Ovary (tissue), 9 donors: Measurements from ENCODE around the gene RNF10. TPM values are rescaled to one million over a fixed set of nuclear protein-coding genes. Genes with fewer than 3 reads are reported as not detected.

Experiments
- DNase-seq, 5 donors: peaks; one replicate each; pipeline ENCODE4 v3.0.0-alpha.2; 2019 to 2020
- H3K27ac ChIP-seq, 2 donors: fragments of 200-600 bp; one replicate each; pipeline versions ENCODE4 v1.5.1 to v1.8.0; 2019 to 2022
- H3K27me3 ChIP-seq: fragments of 200-600 bp; one replicate; pipeline ENCODE4 v1.8.0; 2022
- H3K36me3 ChIP-seq: fragments of 200-600 bp; sonication (generic); one replicate; pipeline ENCODE4 v1.5.1; 2019
- H3K4me1 ChIP-seq: one replicate; pipeline ENCODE4 v1.8.1; 2013; ENCODE audit warnings: mild to moderate bottlenecking, moderate library complexity; ENCODE audit not compliant: insufficient read depth
- H3K4me3 ChIP-seq: fragments of 200-600 bp; sonication (generic); one replicate; pipeline ENCODE4 v1.5.1; 2017
- H3K9me3 ChIP-seq, 2 donors: fragments of 200-600 bp in 1 of 2; sonication (generic) in 1 of 2; one replicate each; pipeline versions ENCODE4 v1.5.1 to v1.8.1; 2013 to 2019; ENCODE audit warnings: mild to moderate bottlenecking in 1 of 2, moderate library complexity in 1 of 2
- EP300 ChIP-seq: sonication (generic); formaldehyde crosslinking; IDR thresholded peaks from one replicate; pipeline ENCODE4 v1.6.1; 2017; ENCODE audit warnings: antibody characterized with exemption
- POLR2A ChIP-seq: fragments of 450-650 bp; IDR thresholded peaks from one replicate; pipeline ENCODE4 v1.6.1; 2017; ENCODE audit warnings: antibody characterized with exemption, mild to moderate bottlenecking, moderate library complexity
- WGBS, 3 donors: extraction: QIAGEN DNeasy Blood & Tissue Kit in 1 of 3; methylation state at CpG; one replicate each; pipeline versions ENCODE4 v1.1.5 to v1.1.7; 2013 to 2017; 5-methylcytosine and 5-hydroxymethylcytosine counted together
- intact Hi-C, 4 donors: fragments of 100-400 bp; cut with DNase I; formaldehyde crosslinking; loops; one replicate each; pipeline versions ENCODE4 v1.11.0 to v1.15.1; 2022 to 2023
- polyA plus RNA-seq, 2 donors: library from polyadenylated mRNA; stranded (reverse); fragments of 200-250 nt in 1 of 2; fragments of 350-450 nt in 1 of 2; fragmentation: Illumina TruSeq in 1 of 2; extraction: RNeasy Lipid Tissue Mini Kit (QIAGEN cat#74804) in 1 of 2; gene quantifications; one replicate each; pipeline ENCODE4 v1.2.3, GENCODE V29; 2013 to 2014
- small RNA-seq: library from RNA; depleted of rRNA; stranded (forward); fragments of <200 nt; gene quantifications from one replicate; pipeline ENCODE3, GENCODE V24; 2016
- total RNA-seq, 7 donors: library from RNA; depleted of rRNA in 2 of 7; stranded (reverse); fragments of >200 nt in 2 of 7; fragmentation: NEBNext Ultra II Directional in 3 of 7; extraction: Animal tissue kit (Norgen Biotek cat#: 25700) in 3 of 7; gene quantifications; one replicate each; pipeline versions ENCODE4 v1.1.0 to v1.2.4, GENCODE V29; 2016 to 2023
- TF ChIP-seq, protein P1 (sequence below), 3 donors: fragments of 450-650 bp in 2 of 3; fragments of 200-600 bp in 1 of 3; IDR thresholded peaks; one replicate each; pipeline versions ENCODE4 v1.5.1 to v1.8.0; 2016 to 2022; ENCODE audit warnings: antibody characterized with exemption in 3 of 3, mild to moderate bottlenecking in 1 of 3
- donor health status: DM: no; HTN: no; CAD: no; lungs with moderate emphysema.
- donor health status: DM: no; HTN: no; CAD: no.
- donor health status: Bipolar disorder and iron deficiency.
- donor health status: DM: yes; HTN: yes; CAD: no.
- donor health status: DM: no; HTN: no; CAD: no.
- donor health status: DM: yes; HTN: yes; CAD: no.

The RNF10 gene
- total and polyA plus RNA-seq, 9 donors: 59.7 to 190 (median 136) TPM

DNA sequence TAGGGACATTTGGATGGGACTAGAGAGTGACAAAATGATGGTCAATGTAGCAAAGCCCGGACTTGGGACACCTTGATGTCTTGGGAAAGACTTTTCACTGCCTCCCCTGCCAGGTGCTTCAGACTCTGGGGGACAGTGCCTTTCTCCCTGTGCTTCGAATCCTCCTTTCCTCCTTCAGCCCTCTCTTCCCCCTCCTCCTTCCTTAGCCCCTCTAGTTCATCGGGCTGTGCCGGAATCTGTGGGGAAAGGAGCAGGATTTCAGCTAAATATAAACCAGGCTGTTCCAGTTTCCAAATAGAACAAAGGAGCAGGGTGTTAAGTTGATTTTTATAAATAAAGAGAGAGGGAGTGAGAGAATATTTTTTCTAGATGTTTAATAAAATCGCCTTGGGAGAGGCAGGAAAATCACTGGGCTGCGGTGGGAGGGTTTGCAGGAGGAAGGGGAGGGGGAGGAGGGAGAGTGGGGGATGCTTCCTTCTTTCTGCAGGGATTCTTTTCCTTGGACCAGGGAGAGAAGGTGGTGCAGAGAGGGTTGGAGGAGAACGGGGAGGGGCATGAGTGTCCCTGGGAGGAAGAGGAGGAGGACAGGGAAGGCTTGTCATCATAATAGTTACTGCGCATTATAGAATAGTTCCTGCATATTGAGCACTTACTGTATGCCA lies 84.9 kb downstream of the RNF10 start:
- H3K27ac ChIP-seq: no peak overlapping the region
- H3K36me3 ChIP-seq: no peaks in the 10 kb centered on the region
- H3K4me3 ChIP-seq: no peak overlapping the region
- no peaks in the 10 kb centered on the region for H3K9me3 ChIP-seq
- 13 to 26% (median 18%) methylated on average over 8 of the region's 8 CpGs for WGBS, 3 donors
- no peak for DNase-seq
- no peak for TF ChIP-seq POLR2A
- TF ChIP-seq, protein P1, sequence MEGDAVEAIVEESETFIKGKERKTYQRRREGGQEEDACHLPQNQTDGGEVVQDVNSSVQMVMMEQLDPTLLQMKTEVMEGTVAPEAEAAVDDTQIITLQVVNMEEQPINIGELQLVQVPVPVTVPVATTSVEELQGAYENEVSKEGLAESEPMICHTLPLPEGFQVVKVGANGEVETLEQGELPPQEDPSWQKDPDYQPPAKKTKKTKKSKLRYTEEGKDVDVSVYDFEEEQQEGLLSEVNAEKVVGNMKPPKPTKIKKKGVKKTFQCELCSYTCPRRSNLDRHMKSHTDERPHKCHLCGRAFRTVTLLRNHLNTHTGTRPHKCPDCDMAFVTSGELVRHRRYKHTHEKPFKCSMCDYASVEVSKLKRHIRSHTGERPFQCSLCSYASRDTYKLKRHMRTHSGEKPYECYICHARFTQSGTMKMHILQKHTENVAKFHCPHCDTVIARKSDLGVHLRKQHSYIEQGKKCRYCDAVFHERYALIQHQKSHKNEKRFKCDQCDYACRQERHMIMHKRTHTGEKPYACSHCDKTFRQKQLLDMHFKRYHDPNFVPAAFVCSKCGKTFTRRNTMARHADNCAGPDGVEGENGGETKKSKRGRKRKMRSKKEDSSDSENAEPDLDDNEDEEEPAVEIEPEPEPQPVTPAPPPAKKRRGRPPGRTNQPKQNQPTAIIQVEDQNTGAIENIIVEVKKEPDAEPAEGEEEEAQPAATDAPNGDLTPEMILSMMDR (IDR thresholded peaks at IDR 0.05): no peak
- TF ChIP-seq EP300: no peak
- no peaks in the 10 kb centered on the region for H3K4me1 ChIP-seq
- H3K27me3 ChIP-seq: no peaks in the 10 kb centered on the region
- intact Hi-C loops: no loop called here

DNA sequence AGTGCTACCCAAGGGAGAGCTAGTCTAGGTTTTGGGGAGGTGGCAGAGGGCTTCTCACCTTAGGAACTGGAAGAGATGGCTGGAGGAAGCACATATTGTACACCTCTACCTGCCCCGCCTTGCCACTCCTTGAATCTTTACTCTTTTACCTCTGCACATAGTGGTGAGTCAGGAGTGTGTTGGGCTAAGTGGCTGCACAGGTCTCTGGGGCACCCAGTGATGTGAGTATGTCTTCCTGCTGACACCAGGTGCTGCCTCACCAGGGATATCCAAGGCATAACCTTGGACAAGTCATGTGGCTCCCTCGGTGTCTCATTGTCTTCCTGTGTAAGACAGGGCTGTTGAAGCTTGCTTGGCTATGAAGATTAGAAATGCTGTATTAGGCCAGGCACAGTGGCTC lies 86.5 kb downstream of the RNF10 start:
- H3K4me1 ChIP-seq: no peaks in the 10 kb centered on the region
- intact Hi-C loops: no loop called here
- H3K9me3 ChIP-seq: no peaks in the 10 kb centered on the region
- TF ChIP-seq POLR2A: no peak
- no peak for TF ChIP-seq EP300
- TF ChIP-seq, protein P1 (IDR thresholded peaks at IDR 0.05): no peak
- H3K27me3 ChIP-seq: no peaks in the 10 kb centered on the region
- WGBS, 3 donors: 84 to 90% (median 85%) methylated on average over 2 of the region's 2 CpGs
- H3K36me3 ChIP-seq: no peaks in the 10 kb centered on the region
- no peak overlapping the region for H3K27ac ChIP-seq
- H3K4me3 ChIP-seq: no peak overlapping the region
- DNase-seq: no peak

DNA sequence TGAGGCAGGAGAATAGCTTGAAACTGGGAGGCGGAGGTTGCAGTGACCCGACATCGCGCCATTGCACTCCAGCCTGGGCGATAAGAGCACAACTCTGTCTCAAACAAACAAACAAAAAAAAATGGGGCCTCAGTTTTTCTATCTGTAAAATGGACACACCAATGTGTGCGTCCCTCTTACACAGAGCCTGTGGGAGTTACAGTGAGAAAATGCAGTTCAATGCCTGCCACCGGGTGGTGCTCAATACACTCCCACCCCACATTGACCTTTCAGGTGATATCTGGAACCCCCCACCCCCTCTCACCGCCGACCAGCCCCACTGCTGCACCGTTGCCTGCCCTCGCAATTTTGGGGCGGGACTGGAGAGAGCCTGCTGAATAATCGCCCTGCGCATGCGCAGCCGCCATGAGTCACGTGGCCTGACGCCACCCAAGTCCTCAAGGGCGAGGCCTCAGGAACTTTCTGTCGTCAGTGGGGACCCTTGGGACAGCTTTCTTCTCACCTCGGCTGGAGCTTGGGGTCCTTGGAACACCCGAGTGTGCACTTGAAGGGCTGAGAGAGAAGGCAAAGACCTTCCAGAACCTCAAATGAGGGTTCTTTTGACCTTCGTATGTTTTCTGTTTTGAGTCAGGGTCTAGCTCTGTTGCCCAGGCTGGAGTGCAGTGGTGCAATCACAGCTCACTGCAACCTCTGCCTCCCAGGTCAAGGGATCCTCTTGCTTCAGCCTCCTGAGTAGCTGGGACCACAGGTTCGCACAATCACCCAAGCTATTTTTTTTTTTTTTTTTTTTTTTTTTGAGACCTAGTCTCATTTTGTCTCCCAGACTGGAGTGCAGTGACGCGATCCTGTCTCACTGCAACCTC lies 91.6 kb downstream of the RNF10 start:
- TF ChIP-seq, protein P1 (IDR thresholded peaks at IDR 0.05): no peak
- TF ChIP-seq POLR2A (no peak), EP300 (no peak)
- Histone ChIP-seq H3K27ac (no peak overlapping the region), H3K4me3 (no peak overlapping the region), H3K36me3 (no peaks in the 10 kb centered on the region), H3K9me3 (no peaks in the 10 kb centered on the region), H3K27me3 (no peaks in the 10 kb centered on the region), H3K4me1 (no peaks in the 10 kb centered on the region)
- no peak for DNase-seq
- intact Hi-C loops: no loop called here
- 79 to 84% (median 80%) methylated on average over 26 of the region's 26 CpGs for WGBS, 3 donors

Small RNA genes within 50 kb of the gene (small RNA-seq; reads per million reads assigned to genes)
- gene RF00019: not detected

Other genes with a start within 250 kb of the RNF10 start
- over 10,000 TPM in 5 of 7 donors, under 1 TPM in 2; under 0.01 to 29,369 (median 16,575) TPM for gene RNU4-2, start 242.5 kb upstream of the RNF10 start, total RNA-seq
- not detected for gene RNU4-2, start 242.5 kb upstream of the RNF10 start, polyA plus RNA-seq
- gene RNU4-1, start 241.1 kb upstream of the RNF10 start, total RNA-seq: 1,000 to 10,000 TPM in 5 of 7 donors, under 1 TPM in 2; under 0.01 to 4,499 (median 2,193) TPM
- gene RNU4-1, start 241.1 kb upstream of the RNF10 start, polyA plus RNA-seq: not detected
- 1 to 10 TPM in 5 of 7 donors, under 1 TPM in 2; 0.87 to 4.6 (median 1.4) TPM for gene SIRT4, start 232.0 kb upstream of the RNF10 start, total RNA-seq
- gene SIRT4, start 232.0 kb upstream of the RNF10 start, polyA plus RNA-seq: 1 to 10 TPM; 2.0 to 2.8 TPM
- 10 to 100 TPM in 2 of 7 donors, 1 to 10 TPM in 4, under 1 TPM in 1; 0.67 to 17.0 (median 2.9) TPM for gene PLA2G1B, start 206.6 kb upstream of the RNF10 start, total RNA-seq
- 1 to 10 TPM; 7.1 to 7.4 TPM for gene PLA2G1B, start 206.6 kb upstream of the RNF10 start, polyA plus RNA-seq
- gene MSI1, start 165.2 kb upstream of the RNF10 start, total RNA-seq: 1 to 10 TPM in 6 of 7 donors, under 1 TPM in 1; 0.83 to 4.9 (median 2.6) TPM
- gene MSI1, start 165.2 kb upstream of the RNF10 start, polyA plus RNA-seq: 1 to 10 TPM in 1 of 2 donors, under 1 TPM in 1; 0.92 to 1.8 TPM
- 100 to 1,000 TPM; 182 to 633 (median 196) TPM for gene COX6A1, start 96.2 kb upstream of the RNF10 start, total RNA-seq
- 100 to 1,000 TPM; 366 to 474 TPM for gene COX6A1, start 96.2 kb upstream of the RNF10 start, polyA plus RNA-seq
- gene TRIAP1, start 88.0 kb upstream of the RNF10 start, total RNA-seq: 10 to 100 TPM in 4 of 7 donors, 1 to 10 TPM in 3; 8.1 to 14.7 (median 11.4) TPM
- 10 to 100 TPM; 15.3 to 18.5 TPM for gene TRIAP1, start 88.0 kb upstream of the RNF10 start, polyA plus RNA-seq
- 10 to 100 TPM; 14.2 to 34.7 (median 19.4) TPM for gene GATC, start 87.9 kb upstream of the RNF10 start, total RNA-seq
- gene GATC, start 87.9 kb upstream of the RNF10 start, polyA plus RNA-seq: 10 to 100 TPM; 11.9 to 32.4 TPM
- 100 to 1,000 TPM in 5 of 7 donors, 10 to 100 TPM in 2; 53.8 to 141 (median 124) TPM for gene SRSF9, start 64.6 kb upstream of the RNF10 start, total RNA-seq
- gene SRSF9, start 64.6 kb upstream of the RNF10 start, polyA plus RNA-seq: 100 to 1,000 TPM; 106 to 129 TPM
- 100 to 1,000 TPM in 6 of 7 donors, 10 to 100 TPM in 1; 92.9 to 317 (median 256) TPM for gene DYNLL1, start 38.2 kb upstream of the RNF10 start, total RNA-seq
- 100 to 1,000 TPM; 249 to 522 TPM for gene DYNLL1, start 38.2 kb upstream of the RNF10 start, polyA plus RNA-seq
- 10 to 100 TPM; 20.7 to 34.0 (median 22.1) TPM for gene COQ5, start 5.2 kb upstream of the RNF10 start, total RNA-seq
- 10 to 100 TPM; 24.9 to 32.7 TPM for gene COQ5, start 5.2 kb upstream of the RNF10 start, polyA plus RNA-seq
- 10 to 100 TPM; 13.6 to 29.5 (median 22.5) TPM for gene POP5, start 47.0 kb downstream of the RNF10 start, total RNA-seq
- 10 to 100 TPM; 25.7 to 39.4 TPM for gene POP5, start 47.0 kb downstream of the RNF10 start, polyA plus RNA-seq
- 1 to 10 TPM in 2 of 7 donors, under 1 TPM in 4, not detected in 1; 0.33 to 1.5 (median 0.79) TPM for gene CABP1, start 106.3 kb downstream of the RNF10 start, total RNA-seq
- 1 to 10 TPM in 1 of 2 donors, under 1 TPM in 1; 0.74 to 2.6 TPM for gene CABP1, start 106.3 kb downstream of the RNF10 start, polyA plus RNA-seq
- 100 to 1,000 TPM in 4 of 7 donors, 10 to 100 TPM in 3; 29.2 to 134 (median 101) TPM for gene MLEC, start 152.8 kb downstream of the RNF10 start, total RNA-seq
- gene MLEC, start 152.8 kb downstream of the RNF10 start, polyA plus RNA-seq: 100 to 1,000 TPM in 1 of 2 donors, 10 to 100 TPM in 1; 31.2 to 169 TPM
- 10 to 100 TPM; 18.4 to 54.4 (median 46.2) TPM for gene UNC119B, start 176.1 kb downstream of the RNF10 start, total RNA-seq
- gene UNC119B, start 176.1 kb downstream of the RNF10 start, polyA plus RNA-seq: 10 to 100 TPM; 25.4 to 44.3 TPM
- 10 to 100 TPM in 6 of 7 donors, 1 to 10 TPM in 1; 8.0 to 17.5 (median 13.9) TPM for gene ACADS, start 191.5 kb downstream of the RNF10 start, total RNA-seq
- 10 to 100 TPM in 1 of 2 donors, 1 to 10 TPM in 1; 1.0 to 15.0 TPM for gene ACADS, start 191.5 kb downstream of the RNF10 start, polyA plus RNA-seq